GM10847 (cell line): ENCODE results near the gene BDP1.
A peak's percentile ranks its signal among the peaks of the same experiment; 100 is the strongest.

Experiments used
- POLR2A ChIP-seq: IDR thresholded peaks from 2 replicates; pipeline ENCODE4 v1.6.1; 2011; ENCODE audit not compliant: insufficient read length; ENCODE audit errors: extremely low read depth

Gene BDP1

DNA sequence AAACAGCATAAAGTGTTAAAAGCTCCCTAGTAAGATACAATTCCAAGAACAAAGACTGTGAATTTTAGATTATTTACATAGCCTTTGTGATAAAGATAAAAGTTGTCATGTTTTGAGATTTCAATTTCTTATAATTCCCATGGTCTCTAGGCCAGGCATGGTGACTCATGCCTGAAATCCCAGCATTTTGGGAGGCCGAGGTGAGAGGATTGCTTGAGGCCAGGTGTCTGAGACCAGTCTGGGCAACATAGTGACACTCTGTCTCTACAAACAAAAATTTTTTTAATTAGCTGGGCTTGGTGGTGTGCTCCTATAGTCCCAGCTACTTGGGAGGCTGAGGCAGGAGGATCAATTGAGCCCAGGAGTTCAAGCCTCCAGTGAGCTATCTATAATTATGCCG lies 48.1 kb downstream of the BDP1 start:
- no peak for TF ChIP-seq POLR2A

DNA sequence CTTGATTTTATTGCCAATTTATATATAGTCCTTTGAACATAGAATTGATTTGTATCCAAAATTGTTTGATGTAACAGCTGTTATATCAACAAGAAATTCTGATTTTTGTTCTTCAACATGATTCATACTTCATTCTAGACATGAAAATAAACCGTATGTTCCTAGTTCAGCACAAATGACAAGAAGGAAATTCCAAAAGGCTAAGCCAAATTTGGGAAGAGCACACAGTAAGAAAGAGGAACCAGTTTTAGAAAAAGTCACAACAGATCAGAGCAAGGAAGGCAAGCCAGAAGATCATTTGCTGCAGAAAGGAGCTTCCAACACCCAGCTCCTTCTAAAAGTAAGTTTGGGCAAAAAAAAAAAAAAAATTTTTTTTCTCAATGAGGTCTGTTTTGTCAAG lies 66.7 kb downstream of the BDP1 start:
- no peak for TF ChIP-seq POLR2A

DNA sequence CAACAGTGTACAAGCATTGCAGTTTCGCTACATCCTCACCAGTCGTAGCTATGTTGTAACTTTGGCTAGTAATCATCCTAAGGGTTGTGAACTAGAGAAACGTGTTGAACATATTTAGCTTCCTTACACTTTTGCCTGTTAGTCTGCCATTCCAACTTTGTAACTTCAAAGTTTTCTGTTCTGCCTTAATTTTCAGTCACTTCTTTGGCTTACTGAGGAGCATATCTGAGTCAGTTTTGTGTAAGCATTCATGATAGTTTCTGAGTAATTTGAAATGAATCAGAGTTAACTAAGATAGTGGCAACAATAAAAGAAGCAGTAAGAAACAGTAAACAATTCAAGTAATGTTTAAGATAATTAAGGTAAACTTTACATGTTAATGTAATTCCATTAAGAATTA lies 72.8 kb downstream of the BDP1 start:
- no peak for TF ChIP-seq POLR2A

DNA sequence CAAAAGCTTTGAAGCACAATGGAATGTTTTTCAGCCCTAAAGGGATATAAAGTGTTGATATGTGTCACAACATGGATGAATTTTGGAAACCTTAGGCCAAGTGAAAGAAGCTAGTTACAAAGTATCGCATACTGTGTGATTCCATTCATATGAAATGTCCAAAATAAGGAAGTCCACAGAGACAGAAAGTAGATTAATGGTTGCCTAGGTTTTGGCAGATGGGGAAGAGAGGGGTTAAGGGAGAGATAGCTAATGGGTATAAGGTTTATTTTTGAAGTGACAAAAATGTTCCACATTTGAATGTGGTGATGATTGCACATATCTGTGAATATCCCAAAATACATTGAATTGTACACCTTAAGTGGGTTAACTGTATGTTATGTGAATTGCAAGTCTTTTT lies 74.2 kb downstream of the BDP1 start:
- TF ChIP-seq POLR2A, result no peak

DNA sequence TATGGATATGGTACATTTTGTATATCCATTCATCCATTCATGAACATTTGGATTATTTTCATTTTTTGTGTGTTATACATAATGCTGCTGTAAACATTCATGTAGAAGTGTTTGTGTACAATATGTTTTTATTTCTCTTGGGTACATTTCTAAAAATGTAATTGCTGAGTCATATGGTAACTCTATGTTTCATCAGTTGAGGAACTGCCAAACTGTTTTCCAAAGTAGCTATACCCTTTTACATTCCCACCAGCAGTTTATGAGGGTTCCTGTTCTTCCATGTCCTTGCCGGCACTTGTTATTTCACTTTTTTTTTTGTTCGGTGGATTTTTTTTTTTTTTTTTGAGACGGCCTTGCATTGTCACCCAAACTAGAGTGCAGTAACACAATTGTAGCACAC lies 77.7 kb downstream of the BDP1 start:
- no peak for TF ChIP-seq POLR2A

DNA sequence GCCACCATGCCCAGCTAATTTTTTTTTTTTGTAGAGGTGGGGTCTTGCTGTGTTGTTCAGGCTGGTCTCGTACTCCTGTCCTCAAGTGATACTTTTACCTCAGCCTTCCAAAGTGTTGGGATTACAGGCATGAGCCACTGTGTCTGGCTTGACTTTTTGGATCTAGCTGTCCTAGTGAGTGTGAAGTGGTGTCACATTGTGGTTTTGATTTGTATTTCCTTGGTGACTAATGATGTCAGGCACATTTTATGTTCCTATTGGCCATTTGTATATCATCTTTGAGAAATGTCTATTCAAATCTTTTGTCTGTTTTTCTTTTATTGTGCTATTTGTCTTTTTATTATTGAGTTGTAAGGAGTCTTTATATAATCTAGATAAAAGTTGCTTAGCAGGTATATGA lies 78.2 kb downstream of the BDP1 start:
- TF ChIP-seq POLR2A, result no peak

DNA sequence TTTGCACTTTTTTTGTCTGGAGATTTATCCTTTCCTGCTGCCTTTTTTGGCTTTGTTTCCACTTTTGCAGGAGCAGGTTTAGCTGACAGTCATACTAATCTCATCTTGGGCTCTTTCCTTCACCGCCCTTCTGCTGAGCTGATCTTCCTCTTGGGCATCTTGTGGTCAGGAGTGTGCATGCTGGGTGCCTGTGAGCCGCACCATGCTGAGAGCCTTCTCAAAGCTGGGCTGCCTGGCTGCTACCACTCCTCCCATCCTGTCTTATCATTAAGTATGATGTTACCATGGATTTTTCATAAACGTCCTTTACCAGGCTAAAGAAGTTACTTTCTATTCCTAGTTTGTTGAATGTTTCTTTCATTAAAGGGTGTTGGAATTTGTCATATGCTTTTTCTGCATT lies 82.2 kb downstream of the BDP1 start:
- TF ChIP-seq POLR2A, result no peak

DNA sequence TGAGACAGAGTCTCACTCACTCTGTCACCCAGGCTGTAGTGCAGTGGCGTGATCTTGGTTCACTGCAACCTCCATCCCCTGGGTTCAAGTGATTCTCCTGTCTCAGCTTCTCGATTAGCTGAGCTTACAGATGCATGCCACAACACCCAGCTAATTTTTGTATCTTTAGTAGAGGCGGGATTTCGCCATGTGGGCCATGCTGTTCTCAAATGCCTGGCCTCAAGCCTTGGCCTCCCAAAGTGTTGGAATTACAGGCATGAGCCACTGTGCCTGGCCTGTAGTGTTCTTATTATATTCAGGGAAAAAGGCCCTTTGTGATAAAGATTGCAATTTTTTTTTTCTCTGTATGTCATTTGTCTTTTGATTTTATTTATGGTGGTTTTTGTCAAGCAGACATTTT lies 107.7 kb downstream of the BDP1 start:
- TF ChIP-seq POLR2A, result no peak

DNA sequence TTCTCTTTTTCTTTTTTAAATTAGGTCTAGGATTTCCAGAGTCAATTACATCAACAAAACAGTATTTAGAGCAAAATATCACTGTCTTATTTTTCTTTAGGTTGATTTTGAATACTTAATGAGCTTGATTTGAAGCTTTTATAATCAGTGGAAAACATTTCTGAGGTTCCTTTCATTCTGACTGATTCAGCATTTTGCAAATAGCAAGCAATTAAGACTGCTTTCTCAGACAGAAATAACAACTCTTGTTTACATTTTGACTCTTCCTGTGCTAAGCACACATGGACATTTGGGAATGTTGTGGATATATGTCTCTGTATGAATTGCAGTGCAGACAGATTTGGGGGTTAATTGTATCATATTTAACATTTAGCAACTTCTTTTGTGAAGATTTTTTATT lies 109.4 kb downstream of the BDP1 start:
- TF ChIP-seq POLR2A, result no peak

DNA sequence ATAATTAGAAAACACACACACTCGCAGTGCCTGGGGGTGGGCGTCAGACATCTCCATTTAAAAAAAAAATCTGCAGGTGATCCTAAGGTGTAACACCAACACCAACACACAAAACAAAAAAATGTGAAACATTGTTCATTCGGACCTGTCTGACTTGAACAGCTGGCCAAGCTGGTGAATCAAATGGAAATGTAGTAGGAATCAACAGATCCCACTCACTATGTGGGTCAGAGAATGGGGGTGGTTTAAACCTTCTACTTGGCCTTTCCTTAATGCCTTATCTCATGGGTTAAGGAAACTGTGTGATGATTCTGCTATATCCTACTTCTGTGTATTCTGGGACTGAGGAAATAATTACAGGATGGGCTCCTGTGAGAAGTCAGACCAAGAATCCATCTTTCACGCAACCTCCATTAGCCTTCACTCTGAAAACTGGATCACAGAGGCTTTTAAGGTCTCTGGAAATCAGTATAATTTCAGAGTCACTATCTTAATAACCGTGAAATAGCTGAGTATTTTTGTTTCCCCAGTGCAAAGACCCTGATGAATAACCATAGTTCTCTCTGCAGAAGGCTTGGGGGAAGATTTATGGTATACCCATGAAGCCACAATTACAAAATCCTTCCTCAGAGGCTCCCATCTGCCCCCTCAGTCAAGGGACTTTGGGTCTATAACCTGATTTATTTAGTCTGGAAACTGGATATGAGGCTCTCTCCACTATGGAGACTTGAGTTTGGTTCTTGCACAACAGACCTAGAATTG lies 114.5 kb downstream of the BDP1 start:
- no peak for TF ChIP-seq POLR2A

DNA sequence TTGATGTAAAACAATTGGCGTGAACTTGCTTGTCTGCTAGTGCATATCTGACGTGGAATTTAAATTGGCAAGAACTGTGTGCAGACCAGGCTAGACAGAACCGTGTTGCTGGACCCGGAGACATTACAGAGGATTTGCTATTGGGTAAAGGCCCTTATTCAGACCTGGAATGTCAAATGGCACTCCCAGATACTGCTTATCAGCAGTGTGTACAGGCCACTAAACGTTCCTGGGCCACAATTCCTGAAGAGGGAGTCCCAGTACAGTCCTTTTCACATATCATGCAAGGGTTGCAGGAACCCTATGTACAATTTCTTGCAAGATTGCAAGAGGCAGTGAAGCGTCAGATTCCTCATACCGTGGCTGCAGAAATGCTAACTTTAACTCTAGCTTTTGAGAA lies 118.1 kb downstream of the BDP1 start:
- TF ChIP-seq POLR2A, result no peak

DNA sequence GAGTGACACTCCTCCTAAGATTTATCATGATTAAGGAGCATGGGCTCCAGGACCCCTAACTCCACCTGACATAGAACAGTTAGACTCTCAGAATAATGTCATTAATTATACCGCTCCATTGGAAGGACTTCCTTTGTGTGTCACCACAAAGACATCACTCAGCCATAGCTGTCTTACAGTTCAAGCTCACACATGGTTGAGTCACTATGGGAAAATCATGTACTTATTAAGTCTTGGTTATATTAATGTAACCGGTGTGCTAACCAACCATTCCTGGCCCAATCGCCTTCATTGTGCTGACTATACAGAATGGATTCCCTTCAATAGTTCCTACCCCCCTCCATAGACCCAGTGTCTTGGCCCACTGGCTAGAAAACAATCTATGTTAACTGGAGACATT lies 120.8 kb downstream of the BDP1 start:
- no peak for TF ChIP-seq POLR2A

DNA sequence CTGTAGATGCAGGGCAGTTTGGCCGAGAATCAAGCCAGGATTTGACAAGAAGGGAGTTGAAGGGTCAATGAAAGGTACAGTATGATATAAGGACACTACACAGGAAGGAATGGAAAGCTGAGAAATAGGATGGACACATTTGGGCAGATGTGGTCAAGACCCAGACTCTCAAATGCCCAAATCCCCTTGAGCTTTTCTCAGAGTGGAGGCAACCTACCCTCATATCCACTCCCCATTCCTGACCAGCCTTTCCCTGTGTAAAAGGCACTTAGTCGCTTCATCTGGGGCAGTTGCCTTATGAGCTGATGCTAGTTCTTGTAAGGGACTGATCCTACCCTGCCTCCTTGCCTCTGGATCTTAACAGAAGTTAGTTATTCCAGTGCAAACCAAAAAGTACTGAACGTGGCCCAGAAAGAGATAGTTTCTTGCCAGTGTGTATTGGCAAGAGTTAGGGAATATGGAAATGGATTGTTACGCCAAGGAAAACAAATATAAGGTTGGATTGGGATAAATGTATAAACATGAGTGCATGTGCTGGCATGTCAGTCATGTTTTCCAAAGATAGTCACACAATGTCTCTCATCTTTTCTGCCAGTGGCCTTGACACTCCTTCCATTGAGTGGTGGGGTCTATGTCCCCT lies 127.6 kb downstream of the BDP1 start:
- no peak for TF ChIP-seq POLR2A

DNA sequence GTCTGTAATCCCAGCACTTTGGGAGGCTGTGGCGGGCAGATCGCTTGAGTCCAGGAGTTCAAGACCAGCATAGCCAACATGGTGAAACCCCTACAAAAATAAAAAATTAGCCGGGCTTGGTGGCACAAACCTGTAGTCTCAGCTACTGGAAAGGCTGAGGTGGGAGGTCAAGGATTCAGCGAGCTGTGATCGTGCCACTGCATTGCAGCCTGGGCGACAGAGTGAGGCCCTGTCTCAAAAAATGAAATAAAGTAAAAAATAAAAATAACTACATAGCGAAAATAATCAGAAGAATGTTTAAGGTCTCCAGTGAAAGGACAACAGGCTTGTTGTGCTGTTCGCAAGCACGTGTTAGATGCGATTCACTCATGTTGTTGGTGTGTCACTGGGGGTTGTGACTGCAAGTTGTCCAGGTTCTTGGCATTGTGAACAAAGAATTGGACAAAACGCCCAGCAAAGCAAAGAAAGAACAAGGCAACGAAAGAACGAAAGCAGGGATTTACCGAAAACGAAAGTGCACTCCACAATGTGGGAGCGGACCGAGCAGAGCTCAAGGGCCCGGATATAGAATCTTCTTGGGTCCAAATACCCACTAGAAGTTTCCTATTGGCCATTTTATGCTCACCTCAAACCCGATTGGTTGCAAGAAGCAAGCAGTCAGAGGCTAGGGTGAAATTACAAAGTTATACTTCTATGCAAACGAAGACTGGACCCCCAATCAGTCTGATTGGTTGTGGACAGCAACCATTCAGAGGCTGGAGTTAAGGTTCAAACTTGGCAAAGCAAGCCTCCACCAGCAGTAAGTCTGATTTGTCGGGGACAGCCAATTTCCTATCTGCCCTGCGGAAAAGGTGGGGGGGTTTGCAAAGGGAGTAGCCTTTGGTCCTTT lies 130.8 kb downstream of the BDP1 start:
- no peak for TF ChIP-seq POLR2A

DNA sequence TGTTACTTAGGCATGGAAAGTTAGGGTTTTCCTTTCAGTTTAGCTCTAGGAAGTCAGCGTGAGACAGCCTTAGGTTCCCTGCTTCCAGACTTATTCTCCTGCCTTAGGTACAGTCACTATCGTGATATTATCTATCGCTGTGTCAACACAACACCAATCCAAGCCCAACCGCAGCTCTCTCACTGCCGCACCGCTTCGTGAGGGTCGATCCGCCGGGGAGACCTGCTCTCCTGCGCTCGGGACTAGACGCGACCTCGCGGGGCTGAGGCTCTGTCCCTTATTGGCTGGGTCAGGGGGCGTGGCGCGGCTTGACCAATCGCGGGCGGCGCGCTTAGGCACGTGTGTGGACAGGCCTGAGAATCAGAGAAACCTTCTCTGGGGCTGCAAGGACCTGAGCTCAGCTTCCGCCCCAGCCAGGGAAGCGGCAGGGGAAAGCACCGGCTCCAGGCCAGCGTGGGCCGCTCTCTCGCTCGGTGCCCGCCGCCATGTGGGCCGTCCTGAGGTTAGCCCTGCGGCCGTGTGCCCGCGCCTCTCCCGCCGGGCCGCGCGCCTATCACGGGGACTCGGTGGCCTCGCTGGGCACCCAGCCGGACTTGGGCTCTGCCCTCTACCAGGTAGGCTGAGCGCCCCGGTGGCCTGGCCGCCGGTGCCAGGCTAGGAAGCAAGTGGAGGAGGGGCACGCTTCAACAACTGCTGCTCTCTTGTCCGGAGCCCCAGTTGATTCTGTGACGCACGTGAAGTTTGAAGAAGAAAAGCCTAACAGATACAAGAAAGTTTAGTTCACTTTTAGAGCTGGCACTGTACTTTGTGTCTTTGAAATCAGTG lies 131.7 kb downstream of the BDP1 start, which contains the start of gene MCCC2:
MCCC2 (plus strand) TSS at position 400 of the 825 bp plus-strand sequence; CDS start at position 486, 86 bp downstream.
- peak; percentile 91 for TF ChIP-seq POLR2A

DNA sequence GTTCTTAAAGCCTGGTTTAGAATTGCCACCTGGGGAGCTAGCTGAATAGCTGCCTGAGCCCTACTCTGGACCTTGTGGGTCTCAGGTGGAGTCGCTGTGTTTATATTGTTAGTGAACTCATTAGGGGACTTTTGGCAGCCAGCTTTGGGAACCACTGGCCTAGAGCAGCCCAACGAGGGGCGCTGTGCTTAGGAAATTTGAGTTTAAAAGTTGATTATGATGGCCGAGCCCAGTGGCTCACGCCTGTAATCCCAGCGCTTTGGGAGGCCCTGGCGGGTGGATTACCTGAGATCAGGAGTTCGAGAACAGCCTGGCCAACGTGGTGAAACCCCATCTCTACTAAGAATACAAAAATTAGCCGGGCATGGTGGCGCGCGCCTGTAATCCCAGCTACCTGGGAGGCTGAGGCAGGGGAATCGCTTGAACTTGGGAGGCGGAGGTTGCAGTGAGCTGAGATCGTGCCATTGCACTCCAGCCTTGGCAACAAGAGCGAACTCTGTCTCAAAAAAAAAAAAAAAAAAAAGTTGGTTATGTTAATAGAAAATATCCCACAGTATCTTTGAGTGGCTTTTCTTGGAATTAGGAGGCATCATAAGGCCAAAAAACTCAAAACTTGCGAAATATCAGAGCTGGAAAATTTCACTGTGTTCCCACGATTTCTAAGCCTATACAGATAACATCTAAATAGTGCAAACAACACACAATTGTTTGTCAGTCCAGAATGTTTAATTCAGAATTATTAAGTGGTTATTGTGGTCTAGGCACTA lies 132.5 kb downstream of the BDP1 start:
- no peak for TF ChIP-seq POLR2A
